HG03460 (cell line): ENCODE measurements around the gene LEFTY1.
"Not testable (repeated sequence)": the region's sequence is repeated elsewhere in the genome, so short reads cannot be mapped to it uniquely, and the experiment has no call there.

ENCODE experiments used
- ATAC-seq: cut with Tn5 transposase; IDR thresholded peaks from one replicate; pipeline ENCODE4 v1.9.1; 2021; ENCODE audit not compliant: unreplicated experiment

The LEFTY1 gene, protein sequence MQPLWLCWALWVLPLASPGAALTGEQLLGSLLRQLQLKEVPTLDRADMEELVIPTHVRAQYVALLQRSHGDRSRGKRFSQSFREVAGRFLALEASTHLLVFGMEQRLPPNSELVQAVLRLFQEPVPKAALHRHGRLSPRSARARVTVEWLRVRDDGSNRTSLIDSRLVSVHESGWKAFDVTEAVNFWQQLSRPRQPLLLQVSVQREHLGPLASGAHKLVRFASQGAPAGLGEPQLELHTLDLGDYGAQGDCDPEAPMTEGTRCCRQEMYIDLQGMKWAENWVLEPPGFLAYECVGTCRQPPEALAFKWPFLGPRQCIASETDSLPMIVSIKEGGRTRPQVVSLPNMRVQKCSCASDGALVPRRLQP

DNA sequence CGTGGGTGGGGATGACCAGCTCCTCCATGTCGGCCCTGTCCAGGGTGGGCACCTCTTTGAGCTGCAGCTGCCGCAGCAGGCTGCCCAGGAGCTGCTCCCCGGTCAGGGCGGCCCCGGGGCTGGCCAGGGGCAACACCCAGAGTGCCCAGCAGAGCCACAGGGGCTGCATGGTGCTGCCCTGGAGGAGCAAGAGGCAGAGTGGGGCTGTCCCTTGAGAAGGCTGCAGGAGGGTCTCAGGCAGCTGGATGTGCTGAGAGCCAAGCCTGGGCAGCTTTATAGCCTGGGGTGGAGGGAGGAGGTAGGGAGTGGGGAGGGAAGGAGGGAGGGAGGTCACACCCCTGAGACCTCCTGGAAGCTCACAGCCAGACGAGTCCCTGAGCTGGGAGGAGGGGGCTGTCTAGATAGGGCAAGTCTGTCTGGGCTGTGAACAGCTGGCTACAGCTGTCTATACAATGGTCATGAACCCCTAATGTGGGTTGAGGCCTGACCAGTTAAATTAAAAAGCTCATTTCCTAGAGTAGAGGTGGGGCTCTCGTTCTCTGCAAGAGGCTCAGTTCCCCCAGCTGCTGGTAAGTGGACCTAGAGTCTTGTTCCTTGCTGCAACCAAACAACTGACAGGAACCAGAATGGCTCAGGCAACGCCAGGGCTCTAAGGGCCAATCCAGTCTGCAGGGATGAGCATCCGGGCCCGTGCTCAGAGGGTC lies at the start of gene LEFTY1:
LEFTY1 (minus strand) TSS at position 249 of the 704 bp plus-strand sequence; CDS start at position 169, 80 bp downstream.
- no peak for ATAC-seq

DNA sequence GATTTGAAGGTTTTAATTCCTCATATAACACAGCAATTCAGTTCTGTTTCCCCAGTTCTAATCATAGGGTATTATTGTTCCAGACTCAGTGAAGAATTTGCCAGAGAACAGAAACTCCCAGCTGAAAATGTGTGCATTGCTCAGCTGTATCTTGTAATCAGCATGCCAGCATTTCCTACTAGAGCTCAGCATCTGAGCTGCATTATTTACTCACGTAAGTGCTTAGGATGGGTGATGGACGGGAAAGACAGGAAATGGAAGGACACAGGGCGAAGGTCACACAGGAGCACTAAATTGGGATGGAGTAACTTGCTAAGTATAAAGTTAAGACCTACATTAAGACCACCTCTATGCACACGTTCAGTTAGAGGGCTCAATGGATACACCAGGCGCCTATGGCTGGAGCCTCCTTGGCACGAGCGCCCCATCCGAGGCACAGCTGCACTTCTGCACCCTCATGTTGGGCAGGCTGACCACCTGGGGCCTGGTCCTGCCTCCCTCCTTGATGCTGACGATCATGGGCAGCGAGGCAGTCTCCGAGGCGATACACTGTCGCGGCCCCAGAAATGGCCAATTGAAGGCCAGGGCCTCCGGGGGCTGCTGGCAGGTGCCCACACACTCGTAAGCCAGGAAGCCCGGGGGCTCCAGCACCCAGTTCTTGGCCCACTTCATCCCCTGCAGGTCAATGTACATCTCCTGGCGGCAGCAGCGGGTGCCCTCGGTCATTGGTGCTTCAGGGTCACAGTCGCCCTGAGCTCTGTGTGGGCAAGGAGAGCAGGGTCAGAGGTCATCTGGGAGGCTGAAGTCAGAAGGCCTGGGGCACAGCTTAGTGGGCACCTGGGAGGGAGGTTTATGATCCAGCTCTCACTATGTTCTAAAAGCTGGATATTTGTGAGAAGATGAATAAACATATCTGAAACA lies 48.4 kb upstream of the LEFTY1 start:
- no peak for ATAC-seq

DNA sequence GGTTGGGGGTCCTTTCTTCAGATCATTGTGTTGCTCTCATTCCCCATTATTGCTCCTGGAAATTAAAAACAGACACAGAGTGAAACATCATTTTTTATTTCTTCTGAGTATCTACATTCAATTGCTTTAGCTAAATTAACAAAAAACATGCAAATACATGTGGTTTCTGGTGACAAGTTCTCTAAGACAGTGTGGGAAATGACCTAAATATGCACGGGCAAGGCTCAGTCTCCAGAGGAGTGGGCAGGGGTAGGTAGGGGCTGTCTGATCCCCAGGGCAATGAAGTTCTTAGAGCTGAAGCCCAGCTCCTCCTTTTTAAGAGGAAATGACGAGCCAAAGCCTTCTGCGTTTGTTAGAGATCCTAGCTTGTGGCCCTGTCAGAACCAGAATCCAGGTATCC lies 47.6 kb upstream of the LEFTY1 start:
- ATAC-seq, result no peak

DNA sequence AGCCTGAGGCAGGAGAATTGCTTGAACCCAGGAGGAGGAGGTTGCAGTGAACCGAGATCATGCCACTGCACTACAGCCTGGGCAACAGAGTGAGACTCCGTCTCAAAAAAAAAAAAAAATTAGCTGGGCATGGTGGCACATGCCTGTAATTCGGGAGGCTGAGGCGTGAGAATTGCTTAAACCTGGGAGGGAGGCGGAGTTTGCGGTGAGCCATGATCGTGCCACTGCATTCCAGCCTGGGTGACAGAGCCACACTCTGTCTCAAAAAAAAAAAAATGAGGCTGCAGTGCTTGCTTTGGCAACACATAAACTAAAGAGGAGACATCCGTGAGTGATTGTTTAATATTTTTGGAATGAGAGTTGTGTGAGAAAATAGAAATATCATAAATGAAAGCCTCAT lies 47.1 kb upstream of the LEFTY1 start:
- not testable (repeated sequence) for ATAC-seq

DNA sequence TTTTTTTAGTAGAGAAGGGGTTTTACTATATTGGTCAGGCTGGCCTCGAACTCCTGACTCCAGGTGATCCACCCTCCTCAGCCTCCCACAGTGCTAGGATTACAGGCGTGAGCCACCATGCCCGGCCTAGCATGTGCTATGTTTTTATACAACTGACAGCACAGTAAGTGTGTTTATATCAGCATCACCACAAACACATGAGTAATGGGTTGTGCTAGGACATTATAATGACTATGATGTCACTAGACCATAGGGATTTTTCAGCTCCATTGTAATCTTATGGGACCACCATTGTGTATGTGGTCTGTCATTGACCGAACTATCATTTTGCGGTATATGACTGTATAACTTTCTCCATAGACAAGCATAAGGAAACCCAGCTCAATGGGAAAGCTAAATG lies 45.8 kb upstream of the LEFTY1 start:
- ATAC-seq, result no peak

DNA sequence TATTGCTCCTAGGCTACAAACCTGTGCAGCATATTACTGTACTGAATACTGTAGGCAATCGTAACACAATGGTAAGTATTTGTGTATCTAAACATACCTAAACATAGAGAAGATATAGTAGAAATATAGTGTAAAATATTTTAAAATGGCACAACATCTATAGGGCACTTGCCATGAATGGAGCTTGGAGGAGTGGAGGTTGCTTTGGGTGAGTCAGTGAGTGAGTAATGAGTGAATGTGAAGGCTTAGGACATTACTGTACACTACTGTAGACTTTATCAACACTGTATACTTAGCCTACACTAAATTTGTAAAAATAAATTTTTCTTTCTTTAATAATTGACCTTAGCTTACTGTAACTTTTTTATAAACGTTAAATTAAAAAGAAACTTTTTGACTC lies 44.1 kb upstream of the LEFTY1 start:
- ATAC-seq, result no peak

DNA sequence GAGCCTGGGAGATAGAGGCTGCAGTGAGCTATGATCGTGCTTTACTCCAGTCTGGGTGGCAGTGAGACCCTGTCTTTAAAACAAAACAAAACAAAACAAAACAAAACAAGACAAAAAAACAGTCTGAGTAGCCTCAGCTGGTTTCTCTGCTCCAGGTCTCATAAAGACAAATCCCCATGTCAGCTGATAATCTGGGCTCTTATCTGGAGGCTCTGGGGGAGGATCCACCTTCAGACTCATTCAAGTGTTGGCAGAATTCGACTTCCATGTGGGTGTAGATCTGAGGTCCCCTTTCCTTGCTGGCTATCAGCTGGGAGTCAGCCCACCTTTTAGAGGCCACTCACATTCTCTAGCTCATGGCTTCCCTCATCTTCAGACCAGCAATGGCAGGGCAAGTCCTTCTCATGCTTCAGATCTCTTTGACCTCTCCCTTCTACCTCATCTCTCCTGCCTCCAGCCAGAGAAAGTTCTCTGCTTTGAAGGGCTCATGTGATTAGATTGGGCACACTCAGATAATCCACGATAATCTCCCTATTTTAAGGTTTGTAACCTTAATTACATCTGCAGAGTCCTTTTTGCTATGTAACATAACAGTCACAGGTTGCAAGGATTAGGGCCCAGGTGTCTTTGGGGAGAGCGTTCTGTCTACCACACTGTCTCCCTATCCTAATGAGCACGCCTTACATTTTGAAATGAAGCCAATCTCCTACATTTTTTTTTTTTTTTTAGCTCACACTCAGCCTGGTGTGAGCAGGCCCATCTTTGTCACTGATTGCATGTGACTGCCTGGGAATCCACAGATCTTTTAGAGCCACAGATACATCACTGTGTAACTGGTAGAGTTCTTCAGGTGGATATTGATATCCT lies 42.6 kb upstream of the LEFTY1 start:
- no peak for ATAC-seq

DNA sequence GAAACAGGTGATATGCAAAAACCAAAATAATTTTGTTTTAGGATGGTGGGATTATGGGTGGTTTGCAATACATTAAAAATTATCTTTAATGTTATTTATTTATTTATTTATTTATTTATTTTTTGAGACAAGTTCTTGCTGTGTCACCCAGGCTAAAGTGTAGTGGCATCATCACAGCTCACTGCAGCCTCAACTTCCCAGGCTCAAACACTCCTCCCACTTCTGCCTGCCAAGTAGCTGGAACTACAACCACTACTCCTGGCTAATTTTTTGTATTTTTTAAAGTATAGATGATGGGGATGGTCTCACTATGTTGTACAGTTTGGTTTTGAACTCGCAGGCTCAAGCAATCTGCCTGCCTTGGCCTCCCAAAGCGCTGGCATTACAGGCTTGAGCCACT lies 41.6 kb upstream of the LEFTY1 start:
- no peak for ATAC-seq

DNA sequence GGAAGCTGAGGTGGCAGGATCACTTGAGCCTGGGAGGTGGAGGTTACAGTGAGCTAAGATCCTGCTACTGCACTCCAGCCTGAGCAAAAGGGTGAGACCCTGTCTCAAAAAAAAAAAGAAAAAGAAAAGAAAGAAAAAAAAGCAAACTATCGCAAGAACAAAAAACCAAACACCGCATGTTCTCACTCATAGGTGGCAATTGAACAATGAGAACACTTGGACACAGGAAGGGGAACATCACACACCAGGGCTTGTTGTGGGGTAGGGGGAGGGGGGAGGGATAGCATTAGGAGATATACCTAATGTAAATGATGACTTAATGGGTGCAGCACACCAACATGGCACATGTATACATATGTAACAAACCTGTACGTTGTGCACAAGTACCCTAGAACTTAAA lies 40.5 kb upstream of the LEFTY1 start:
- ATAC-seq, result not testable (repeated sequence)

DNA sequence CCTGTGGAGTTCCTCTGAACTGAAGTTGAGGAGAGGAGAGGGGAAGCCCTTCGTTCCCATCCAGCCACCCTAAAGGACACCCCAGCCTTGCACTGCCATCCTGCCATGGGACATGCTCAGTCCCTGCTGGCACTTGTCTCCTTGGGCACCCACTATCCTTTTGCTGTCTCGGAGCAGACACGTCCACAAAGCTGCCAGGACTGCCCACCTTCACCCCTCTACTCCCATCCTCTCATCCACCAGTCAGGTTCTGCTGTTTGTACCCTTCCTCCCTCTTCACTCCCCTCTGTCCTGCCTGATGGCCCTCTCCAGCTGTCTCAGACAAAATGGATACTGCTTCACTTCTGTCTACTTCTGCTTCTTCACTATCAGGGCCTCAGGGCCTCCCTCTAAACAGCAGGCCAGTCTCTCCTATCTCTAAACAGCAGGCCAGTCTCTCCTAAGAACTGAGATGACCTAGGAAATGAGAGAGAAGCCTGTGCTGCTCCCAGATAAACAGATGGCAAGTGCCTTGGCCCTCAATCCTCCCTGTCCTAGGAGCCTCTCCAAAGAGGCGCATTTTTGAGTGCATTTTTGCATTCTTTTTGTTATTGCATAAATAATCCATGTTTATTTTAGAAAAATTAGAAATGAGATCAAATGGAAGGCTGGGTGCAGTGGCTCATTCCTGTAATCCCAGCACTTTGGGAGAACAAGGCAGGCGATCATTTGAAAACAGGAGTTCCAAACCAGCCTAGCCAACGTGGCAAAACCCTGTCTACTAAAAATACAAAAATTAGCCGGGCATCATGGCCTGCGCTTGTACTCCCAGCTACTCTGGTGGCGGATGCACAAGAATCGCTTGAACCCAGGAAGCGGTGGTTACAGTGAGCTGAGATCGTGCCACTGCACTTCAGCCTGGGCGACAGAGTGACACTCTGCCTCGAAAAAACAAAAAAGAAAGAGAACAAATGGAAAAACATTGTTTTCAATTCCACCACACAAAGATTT lies 39.5 kb upstream of the LEFTY1 start:
- ATAC-seq, result no peak

DNA sequence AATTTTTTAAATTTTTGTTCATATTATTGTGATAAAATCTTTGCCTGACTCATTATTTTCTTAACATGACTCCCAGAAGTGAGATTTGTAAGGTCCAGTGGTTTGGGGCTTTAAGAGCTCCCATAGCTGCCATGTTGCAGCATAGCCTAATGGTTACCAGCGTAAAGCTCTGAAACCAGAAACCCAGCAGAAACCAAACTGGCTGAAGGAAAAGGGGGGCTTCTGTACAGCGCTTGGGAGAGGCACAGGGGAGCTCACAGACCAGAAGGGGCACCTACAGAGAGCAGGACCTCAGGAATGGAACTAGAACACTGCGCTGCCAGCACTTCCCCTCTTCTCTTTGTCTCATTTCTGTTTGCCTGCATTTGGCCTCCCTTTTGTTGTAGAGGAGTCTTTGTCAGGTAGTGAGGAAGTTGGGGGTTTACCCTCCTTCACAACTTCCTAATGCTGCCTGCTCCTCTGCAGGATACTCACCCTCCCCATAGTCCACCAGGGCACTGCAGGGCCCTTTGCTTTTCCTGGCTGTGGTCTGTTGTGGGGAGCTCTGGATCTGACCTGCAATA lies 37.7 kb upstream of the LEFTY1 start:
- ATAC-seq, result no peak

DNA sequence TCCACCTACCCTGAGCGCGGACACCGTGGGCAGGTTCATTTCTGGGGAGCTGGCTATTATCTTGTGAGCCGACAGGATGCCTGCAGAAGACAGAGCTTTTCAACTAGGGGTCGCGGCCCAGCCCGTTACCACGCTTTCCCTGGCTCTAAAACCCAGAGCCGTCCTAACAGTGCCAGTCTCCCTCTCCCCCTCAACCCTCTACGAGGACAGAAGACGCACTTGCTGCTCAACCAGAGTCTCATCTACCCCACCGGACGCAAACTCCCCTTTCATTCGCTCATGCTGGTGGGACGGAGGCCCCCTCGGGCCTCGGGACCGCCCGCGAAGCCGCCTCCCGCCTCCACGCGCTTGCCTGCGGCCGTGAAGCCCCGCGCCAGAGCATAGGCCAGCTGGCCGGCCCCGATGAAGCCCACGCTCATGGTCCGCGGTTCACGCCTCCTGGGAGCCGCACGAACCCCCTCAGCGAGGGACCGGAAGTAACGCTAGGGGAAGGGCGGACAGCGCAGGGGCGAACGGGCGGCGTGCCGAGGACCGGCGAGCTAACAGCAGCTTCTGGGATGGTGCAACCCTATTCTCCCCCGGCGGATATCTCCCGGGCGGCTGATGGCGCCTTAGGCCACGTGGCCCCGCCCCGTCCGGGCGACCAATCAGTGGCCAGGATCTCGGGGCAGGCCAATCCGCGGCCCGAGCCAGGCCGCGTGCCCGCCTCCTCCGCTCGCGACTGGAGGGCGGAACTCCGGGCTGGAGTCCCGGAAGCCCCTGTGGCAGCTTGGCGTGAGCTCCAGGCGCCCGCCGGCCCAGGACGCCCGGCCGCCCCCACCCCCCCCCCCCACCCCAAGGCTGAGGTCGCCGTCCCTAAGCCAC lies 35.0 kb upstream of the LEFTY1 start, which contains the start of gene PYCR2:
PYCR2 (minus strand) TSS at position 559 of the 864 bp plus-strand sequence; CDS start at position 419, 140 bp downstream.
- peak; percentile 93 for ATAC-seq

DNA sequence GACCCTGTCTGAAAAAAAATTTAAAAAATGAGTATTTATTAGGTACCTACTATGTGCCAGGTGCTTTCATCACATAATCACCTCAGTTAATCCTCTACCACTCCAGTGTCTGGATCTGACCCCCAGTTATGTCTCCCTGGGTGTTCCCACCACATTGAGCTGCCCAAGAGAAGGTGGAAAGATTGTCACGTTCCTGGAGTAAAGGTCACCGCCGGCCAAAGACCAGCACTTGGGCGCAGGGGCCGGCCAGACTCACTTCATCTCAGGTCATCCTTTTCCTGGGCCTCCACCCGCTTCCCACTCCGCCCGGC lies 34.4 kb upstream of the LEFTY1 start:
- no peak for ATAC-seq

DNA sequence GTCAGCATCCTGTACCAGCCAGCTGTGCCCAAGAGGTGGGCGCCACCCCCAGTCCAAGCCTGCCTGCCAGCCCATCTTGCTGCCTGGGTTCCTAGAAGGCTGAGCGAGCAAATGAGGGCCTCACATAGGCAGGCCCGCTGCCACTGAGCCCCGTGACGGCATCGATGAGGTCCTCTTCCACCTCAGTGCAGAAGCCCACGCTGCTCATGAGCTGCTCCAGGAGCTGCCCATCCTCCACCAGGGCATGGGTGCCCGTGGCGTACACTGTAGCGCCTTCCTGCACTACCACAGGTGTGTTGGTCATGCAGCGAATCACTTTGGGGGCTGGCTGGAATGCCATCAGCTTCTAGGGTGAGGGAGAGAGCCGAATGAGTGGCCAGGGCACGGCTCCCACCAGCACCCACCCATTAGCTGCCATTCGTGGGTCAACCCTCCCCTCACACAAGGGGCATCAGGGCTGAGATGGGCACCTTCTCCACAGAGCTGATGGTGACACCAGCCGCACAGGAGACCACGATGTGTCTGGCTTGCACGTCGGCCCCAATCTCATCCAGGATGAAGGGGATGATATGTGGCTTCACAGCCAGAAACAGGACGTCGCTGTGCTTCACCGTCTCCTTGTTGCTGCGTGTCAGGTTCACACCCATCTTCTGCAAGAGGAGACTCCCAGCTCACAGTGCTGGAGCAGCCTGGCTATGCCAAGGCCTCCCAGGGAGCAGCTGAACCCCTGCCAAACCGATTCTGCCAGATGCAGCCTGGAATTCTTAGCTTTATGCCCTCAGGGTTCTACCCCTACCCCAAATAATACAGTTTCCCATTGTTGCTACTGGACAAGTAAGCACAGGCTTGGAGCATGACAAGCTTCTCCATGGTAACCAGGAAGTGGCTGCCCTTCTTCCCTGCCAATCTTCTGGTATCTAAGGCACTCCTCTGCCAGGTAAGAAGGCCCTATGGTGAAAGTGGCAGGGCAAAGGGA lies 33.1 kb upstream of the LEFTY1 start:
- ATAC-seq, result no peak

DNA sequence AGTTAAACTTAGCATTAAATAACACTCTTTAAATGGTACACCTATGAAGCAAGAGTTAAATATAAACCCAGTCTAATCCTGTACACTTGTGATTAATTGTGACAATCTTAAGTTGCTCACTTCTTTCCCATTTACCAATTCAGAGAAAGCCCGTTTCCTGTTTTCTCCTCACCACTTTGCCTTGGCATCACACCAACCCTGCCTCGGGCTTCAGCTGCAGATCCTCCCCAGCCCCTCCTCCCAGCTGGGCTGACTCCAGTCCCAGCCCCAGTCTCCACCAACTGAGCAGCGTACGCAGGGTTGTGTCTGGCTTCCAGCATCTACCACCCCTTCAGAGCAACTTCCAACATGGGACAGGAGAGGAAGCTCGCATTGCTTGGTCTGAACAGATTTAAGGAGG lies 31.0 kb upstream of the LEFTY1 start:
- no peak for ATAC-seq

DNA sequence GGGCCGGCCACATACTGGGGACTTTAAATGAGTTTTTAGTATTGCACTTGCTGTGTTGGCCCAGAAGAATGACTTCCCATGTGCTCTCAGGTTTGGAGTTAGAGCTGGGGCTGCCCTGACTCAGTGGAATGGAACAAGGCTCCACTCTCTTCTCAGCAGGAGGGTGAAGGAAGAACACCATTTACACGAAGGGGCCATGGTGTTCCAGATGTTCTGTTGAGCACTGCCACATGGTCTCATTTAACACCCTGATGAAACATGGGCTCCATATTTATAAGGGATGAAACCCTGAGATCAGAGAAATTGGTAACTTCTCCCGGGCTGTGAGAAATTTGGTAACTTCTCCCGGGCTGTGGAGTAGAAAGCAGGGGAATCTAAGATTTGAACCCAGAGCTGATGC lies 29.3 kb upstream of the LEFTY1 start:
- no peak for ATAC-seq

DNA sequence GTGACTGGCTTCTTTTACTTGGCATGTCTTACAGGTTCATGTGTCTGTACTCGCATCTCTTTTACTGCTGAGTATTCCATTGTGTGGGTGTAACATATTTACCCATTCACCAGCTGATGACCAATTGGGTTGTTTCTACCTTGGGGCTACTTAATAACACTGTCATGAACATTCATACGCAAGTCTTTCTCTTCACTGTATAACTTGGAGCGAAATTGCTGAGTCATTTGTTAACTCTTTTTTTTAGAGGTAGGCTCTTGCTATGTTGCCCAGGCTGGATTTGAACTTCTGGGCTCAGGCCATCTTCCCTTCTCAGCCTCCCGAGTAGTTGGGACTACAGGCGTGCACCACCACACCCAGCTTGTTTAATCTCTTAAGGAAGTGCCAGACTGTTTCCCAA lies 28.6 kb upstream of the LEFTY1 start:
- no peak for ATAC-seq
